Neural crest cell (in vitro differentiated cells): ENCODE data around the gene ZNF521. TPM values are rescaled to one million over a fixed set of nuclear protein-coding genes. Genes with fewer than 3 reads are reported as not detected.

ENCODE experiments used
- DNase-seq: peaks from one replicate; pipeline ENCODE4 v3.0.0; 2021; ENCODE audit warnings: low read depth, mixed read lengths, low spot score
- H3K27ac Mint-ChIP-seq: one replicate; pipeline ENCODE4 v1.8.0; 2021; ENCODE audit warnings: mild to moderate bottlenecking, mixed read lengths; ENCODE audit not compliant: unreplicated experiment
- H3K27me3 Mint-ChIP-seq: 2 replicates; pipeline ENCODE4 v1.8.0; 2021; ENCODE audit warnings: low read depth, mild to moderate bottlenecking, mixed read lengths
- H3K36me3 Mint-ChIP-seq: 2 replicates; pipeline ENCODE4 v1.8.0; 2021; ENCODE audit warnings: low read depth, mild to moderate bottlenecking, mixed read lengths
- H3K4me1 Mint-ChIP-seq: 2 replicates; pipeline ENCODE4 v1.8.0; 2021; ENCODE audit warnings: mixed read lengths
- H3K4me3 Mint-ChIP-seq: one replicate; pipeline ENCODE4 v1.8.0; 2021; ENCODE audit warnings: mild to moderate bottlenecking, mixed read lengths
- H3K9me3 Mint-ChIP-seq: 2 replicates; pipeline ENCODE4 v1.8.0; 2021; ENCODE audit warnings: mixed read lengths
- CTCF ChIP-seq: fragments of 200-600 bp; sonication (generic); conservative IDR thresholded peaks from 2 replicates; pipeline ENCODE4 v1.5.0; 2021; ENCODE audit warnings: antibody characterized with exemption, mild to moderate bottlenecking
- total RNA-seq: library from RNA; stranded (reverse); gene quantifications from 2 replicates; pipeline ENCODE4 v1.2.1, GENCODE V29; 2021

The ZNF521 gene
- total RNA-seq, 1 donor from 2014 or later: 86.1 TPM

- H3K4me3 Mint-ChIP-seq: no peak overlapping the region
- H3K4me1 Mint-ChIP-seq: peaks cover 58% of the 10 kb centered on the region
- no peak for DNase-seq
- H3K36me3 Mint-ChIP-seq: no peaks in the 10 kb centered on the region
- no peak for TF ChIP-seq CTCF
- no peaks in the 10 kb centered on the region for H3K9me3 Mint-ChIP-seq
- H3K27ac Mint-ChIP-seq: peak overlapping the region; percentile 53
- no peaks in the 10 kb centered on the region for H3K27me3 Mint-ChIP-seq
Observed at GRCh38 chr18:25099895-25100294, 252.1 kb downstream of the ZNF521 start.

GRCh38 chr18:25097569-25098056 is 254.4 kb downstream of the ZNF521 start:
- TF ChIP-seq CTCF: no peak

DNA sequence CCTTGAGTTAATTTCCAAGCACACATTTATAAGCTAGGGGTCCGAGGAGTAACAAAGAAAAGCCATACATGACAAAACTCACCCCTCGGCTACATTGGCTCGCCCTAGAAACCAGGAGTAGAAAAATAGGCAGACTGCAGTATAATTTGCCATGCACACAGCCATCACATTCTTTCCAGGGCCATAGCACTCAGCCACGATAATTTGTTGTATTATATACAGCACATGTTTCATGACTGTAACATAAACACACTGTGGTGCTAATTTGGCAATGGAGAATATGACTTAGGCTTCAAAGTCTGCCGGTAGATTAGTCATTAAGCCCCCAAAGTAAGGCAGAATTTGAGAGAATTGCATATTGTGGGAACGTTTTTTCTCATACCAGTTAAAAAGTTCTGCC is 254.9 kb downstream of the ZNF521 start:
- no peak overlapping the region for H3K27ac Mint-ChIP-seq
- no peak for TF ChIP-seq CTCF
- no peaks in the 10 kb centered on the region for H3K9me3 Mint-ChIP-seq
- no peak overlapping the region for H3K4me3 Mint-ChIP-seq
- DNase-seq: no peak
- H3K27me3 Mint-ChIP-seq: no peaks in the 10 kb centered on the region
- no peaks in the 10 kb centered on the region for H3K36me3 Mint-ChIP-seq
- peaks cover 47% of the 10 kb centered on the region for H3K4me1 Mint-ChIP-seq

More at GRCh38 chr18:25097569-25098056, 254.4 kb downstream of the ZNF521 start:
- Mint-ChIP-seq H3K9me3 (no peaks in the 10 kb centered on the region), H3K4me3 (no peak overlapping the region), H3K27ac (no peak overlapping the region), H3K4me1 (peaks cover 44% of the 10 kb centered on the region), H3K27me3 (no peaks in the 10 kb centered on the region), H3K36me3 (no peaks in the 10 kb centered on the region)
- no peak for DNase-seq

DNA sequence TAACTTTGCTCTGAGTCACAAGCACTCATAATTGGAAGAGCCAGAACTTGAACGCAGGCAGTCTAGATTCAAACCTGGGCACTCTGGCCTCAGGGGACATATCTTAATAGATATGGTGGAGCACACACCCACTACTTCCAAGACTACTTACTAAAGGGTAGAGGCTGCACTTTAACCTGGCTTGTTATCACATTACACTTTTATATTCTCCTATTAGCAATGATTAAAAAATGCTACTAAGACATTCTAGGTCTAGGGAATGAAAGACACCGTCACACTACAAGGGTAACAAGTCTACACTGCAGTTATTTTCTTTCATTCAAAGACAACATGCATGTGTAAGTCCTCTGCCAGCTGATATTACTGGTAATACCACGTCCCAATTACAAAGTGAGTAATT is 258.8 kb downstream of the ZNF521 start:
- no peak for DNase-seq
- no peak for TF ChIP-seq CTCF
- no peaks in the 10 kb centered on the region for H3K9me3 Mint-ChIP-seq
- H3K4me1 Mint-ChIP-seq: peaks cover 26% of the 10 kb centered on the region
- H3K27ac Mint-ChIP-seq: no peak overlapping the region
- H3K27me3 Mint-ChIP-seq: no peaks in the 10 kb centered on the region
- H3K4me3 Mint-ChIP-seq: no peak overlapping the region
- H3K36me3 Mint-ChIP-seq: peaks cover 13% of the 10 kb centered on the region

- H3K4me1 Mint-ChIP-seq: peaks cover 17% of the 10 kb centered on the region
- H3K9me3 Mint-ChIP-seq: no peaks in the 10 kb centered on the region
- no peak for TF ChIP-seq CTCF
- H3K27me3 Mint-ChIP-seq: no peaks in the 10 kb centered on the region
- peaks cover 19% of the 10 kb centered on the region for H3K36me3 Mint-ChIP-seq
- H3K27ac Mint-ChIP-seq: no peak overlapping the region
- H3K4me3 Mint-ChIP-seq: no peak overlapping the region
- no peak for DNase-seq
Observed at GRCh38 chr18:25089470-25089869, 262.5 kb downstream of the ZNF521 start.

- no peak for TF ChIP-seq CTCF
- peaks cover 13% of the 10 kb centered on the region for H3K4me1 Mint-ChIP-seq
- DNase-seq: no peak
- H3K9me3 Mint-ChIP-seq: no peaks in the 10 kb centered on the region
- no peak overlapping the region for H3K4me3 Mint-ChIP-seq
- no peak overlapping the region for H3K27ac Mint-ChIP-seq
- peaks cover 19% of the 10 kb centered on the region for H3K36me3 Mint-ChIP-seq
- H3K27me3 Mint-ChIP-seq: no peaks in the 10 kb centered on the region
Observed at GRCh38 chr18:25086876-25087275, 265.1 kb downstream of the ZNF521 start.
